ENCODE data around the gene DGAT2L6.
"Not testable (repeated sequence)": the region's sequence is repeated elsewhere in the genome, so short reads cannot be mapped to it uniquely, and the experiment has no call there.

DGAT2L6 gene

GRCh38 chrX:70175338-70175737 is 1.9 kb upstream of the DGAT2L6 start:
- no peaks in the 10 kb centered on the region for H3K36me3 ChIP-seq
- H3K4me1 ChIP-seq: no peaks in the 10 kb centered on the region
- H3K9me3 ChIP-seq: no peaks in the 10 kb centered on the region
- TF ChIP-seq CTCF (IDR thresholded peaks at IDR 0.05; ENCODE audit: low read depth, low read length): no peak
- DNase-seq: no peak
- H3K27me3 ChIP-seq: no peaks in the 10 kb centered on the region
- no peak overlapping the region for H3K4me3 ChIP-seq (ENCODE audit: low read depth, low read length)

- Histone ChIP-seq H3K9me3 (no peaks in the 10 kb centered on the region), H3K4me1 (no peaks in the 10 kb centered on the region), H3K36me3 (no peaks in the 10 kb centered on the region), H3K27me3 (no peaks in the 10 kb centered on the region), H3K4me3 (ENCODE audit: low read depth, low read length) (no peak overlapping the region)
- DNase-seq: no peak
- no peak for TF ChIP-seq CTCF (IDR thresholded peaks at IDR 0.05; ENCODE audit: low read depth, low read length)
Observed at GRCh38 chrX:70183091-70183490, 5.8 kb downstream of the DGAT2L6 start.

- Histone ChIP-seq H3K36me3 (no peaks in the 10 kb centered on the region), H3K4me3 (ENCODE audit: low read depth, low read length) (no peak overlapping the region), H3K4me1 (no peaks in the 10 kb centered on the region), H3K9me3 (no peaks in the 10 kb centered on the region), H3K27me3 (no peaks in the 10 kb centered on the region)
- DNase-seq: no peak
- no peak for TF ChIP-seq CTCF (IDR thresholded peaks at IDR 0.05; ENCODE audit: low read depth, low read length)
Observed at GRCh38 chrX:70190225-70190624, 12.9 kb downstream of the DGAT2L6 start.

DNA sequence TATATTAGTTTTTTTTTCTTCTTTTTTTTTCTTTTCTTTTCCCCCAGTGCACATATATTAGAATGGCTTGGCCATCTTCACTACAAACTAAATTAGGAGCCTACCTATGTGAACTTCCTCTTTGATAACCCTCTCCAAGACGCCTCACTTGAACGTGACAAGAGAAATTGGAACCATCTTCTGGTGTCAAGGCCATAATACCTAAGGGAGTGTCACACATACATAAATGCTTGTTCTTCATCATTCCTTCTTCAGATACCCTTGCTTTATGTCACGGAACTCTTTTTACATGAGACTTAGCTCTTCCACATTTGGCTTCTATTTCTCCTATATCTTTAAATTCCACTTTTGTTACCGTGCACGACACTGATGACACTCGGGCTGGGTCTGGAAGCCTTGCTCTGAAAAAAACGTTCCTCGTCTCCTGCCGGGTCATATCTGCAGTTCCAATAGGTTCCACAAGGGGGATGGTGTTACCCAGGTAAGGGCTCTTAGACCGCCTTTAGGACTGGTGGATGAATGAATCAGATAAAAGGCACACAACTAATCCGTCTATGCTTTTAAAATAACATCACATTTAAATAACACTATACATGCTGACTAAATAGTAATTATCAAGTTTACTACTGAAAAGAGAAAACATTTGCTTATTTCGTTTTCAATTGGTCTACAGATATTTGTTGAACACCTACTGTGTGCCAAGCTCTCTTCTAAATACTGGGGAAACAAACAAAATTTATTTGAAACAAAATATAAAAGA is 19.9 kb downstream of the DGAT2L6 start:
- Histone ChIP-seq H3K27me3 (no peaks in the 10 kb centered on the region), H3K9me3 (no peaks in the 10 kb centered on the region), H3K4me1 (no peaks in the 10 kb centered on the region), H3K4me3 (ENCODE audit: low read depth, low read length) (no peak overlapping the region), H3K36me3 (no peaks in the 10 kb centered on the region)
- TF ChIP-seq CTCF (IDR thresholded peaks at IDR 0.05; ENCODE audit: low read depth, low read length): peak; percentile 71
- DNase-seq: peak; percentile 56

- no peak for TF ChIP-seq CTCF (IDR thresholded peaks at IDR 0.05; ENCODE audit: low read depth, low read length)
- no peak overlapping the region for H3K4me3 ChIP-seq (ENCODE audit: low read depth, low read length)
- no peak for DNase-seq
- H3K9me3 ChIP-seq: no peaks in the 10 kb centered on the region
- H3K4me1 ChIP-seq: no peaks in the 10 kb centered on the region
- no peaks in the 10 kb centered on the region for H3K36me3 ChIP-seq
- no peaks in the 10 kb centered on the region for H3K27me3 ChIP-seq
Observed at GRCh38 chrX:70201732-70202131, 24.4 kb downstream of the DGAT2L6 start.

GRCh38 chrX:70208479-70208878 is 31.2 kb downstream of the DGAT2L6 start:
- DNase-seq: no peak
- H3K4me3 ChIP-seq (ENCODE audit: low read depth, low read length): no peak overlapping the region
- no peaks in the 10 kb centered on the region for H3K9me3 ChIP-seq
- H3K27me3 ChIP-seq: no peaks in the 10 kb centered on the region
- no peak for TF ChIP-seq CTCF (IDR thresholded peaks at IDR 0.05; ENCODE audit: low read depth, low read length)
- no peaks in the 10 kb centered on the region for H3K4me1 ChIP-seq
- no peaks in the 10 kb centered on the region for H3K36me3 ChIP-seq

DNA sequence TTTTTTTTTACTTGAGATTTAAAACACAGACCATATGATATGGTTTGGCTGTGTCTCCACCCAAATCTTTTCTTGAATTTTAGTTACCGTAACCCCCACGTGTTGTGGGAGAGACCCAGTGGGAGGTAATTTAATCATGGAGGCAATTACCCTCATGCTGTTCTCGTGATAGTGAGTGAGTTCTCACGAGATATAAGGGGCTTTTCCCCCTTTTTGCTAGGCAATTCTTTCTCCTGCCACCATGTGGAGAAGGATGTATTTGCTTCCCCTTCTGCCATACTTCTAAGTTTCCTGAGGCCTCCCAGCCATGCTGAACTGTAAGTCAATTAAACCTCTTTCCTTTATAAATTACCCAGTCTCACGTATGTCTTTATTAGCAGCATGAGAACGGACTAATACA is 32.3 kb downstream of the DGAT2L6 start:
- DNase-seq, H3K36me3 ChIP-seq: not testable (repeated sequence)

More for the DNA sequence above, 32.3 kb downstream of the DGAT2L6 start:
- H3K4me1 ChIP-seq; H3K4me3 ChIP-seq (ENCODE audit: low read depth, low read length); H3K9me3 ChIP-seq; H3K27me3 ChIP-seq: not testable (repeated sequence)
